Esophagus squamous epithelium (tissue), 5 donors: ENCODE results near the gene P4HA3. TPM values are rescaled to one million over a fixed set of nuclear protein-coding genes. Genes with fewer than 3 reads are reported as not detected.

Source experiments
- DNase-seq: peaks from one replicate; lab custom pipeline; 2025; lab: John Stamatoyannopoulos, UW
- H3K27ac ChIP-seq, 4 donors: fragments of 200-600 bp; sonication (generic); one replicate each; pipeline ENCODE4 v1.5.1; 2016 to 2019; ENCODE audit warnings: mild to moderate bottlenecking in 1 of 4
- H3K27me3 ChIP-seq, 4 donors: fragments of 200-600 bp; sonication (generic); 1 replicate in 3 of 4; 2 replicates in 1 of 4; pipeline versions ENCODE4 v1.5.1 to v1.6.0; 2017 to 2021; ENCODE audit warnings: antibody characterized with exemption in 1 of 4
- H3K36me3 ChIP-seq, 3 donors: fragments of 200-600 bp; sonication (generic); one replicate each; pipeline ENCODE4 v1.5.1; 2016 to 2019
- H3K4me1 ChIP-seq, 3 donors: fragments of 200-600 bp; sonication (generic); one replicate each; pipeline ENCODE4 v1.5.1; 2017 to 2019
- H3K4me3 ChIP-seq, 4 donors: fragments of 200-600 bp; sonication (generic); 1 replicate in 3 of 4; 2 replicates in 1 of 4; pipeline ENCODE4 v1.5.1; 2016 to 2019; ENCODE audit warnings: mild to moderate bottlenecking in 2 of 4, moderate library complexity in 1 of 4
- H3K9me3 ChIP-seq, 3 donors: fragments of 200-600 bp; sonication (generic); one replicate each; pipeline ENCODE4 v1.5.1; 2016 to 2019
- POLR2A ChIP-seq, 4 donors: fragments of 450-650 bp; IDR thresholded peaks; one replicate each; pipeline ENCODE4 v1.6.1; 2017; ENCODE audit warnings: antibody characterized with exemption in 4 of 4, mild to moderate bottlenecking in 4 of 4, moderate library complexity in 3 of 4
- WGBS, 2 donors: methylation state at CpG; one replicate each; pipeline ENCODE4 v1.1.5; 2018; 5-methylcytosine and 5-hydroxymethylcytosine counted together
- intact Hi-C: fragments of 100-400 bp; cut with DNase I; formaldehyde crosslinking; loops from one replicate; pipeline ENCODE4 v1.15.0; 2022
- total RNA-seq, 4 donors: library from RNA; depleted of rRNA; stranded (reverse); fragments of >200 nt; gene quantifications; one replicate each; pipeline ENCODE4 v1.1.0, GENCODE V29; 2016
- TF ChIP-seq, protein P1 (sequence below), 6 experiments: fragments of 450-650 bp in 4 of 6; fragments of 200-600 bp in 2 of 6; sonication (generic) in 2 of 6; IDR thresholded peaks; one replicate each; pipeline ENCODE4 v1.5.1; 2016 to 2019; ENCODE audit warnings: antibody characterized with exemption in 6 of 6, mild to moderate bottlenecking in 4 of 6, moderate library complexity in 4 of 6
- donor health status: DM: yes; HTN: yes; CAD: no.

The P4HA3 gene
- total RNA-seq = under 1 TPM in 1 of 4 donors, not detected in 3; 0.19 TPM

DNA sequence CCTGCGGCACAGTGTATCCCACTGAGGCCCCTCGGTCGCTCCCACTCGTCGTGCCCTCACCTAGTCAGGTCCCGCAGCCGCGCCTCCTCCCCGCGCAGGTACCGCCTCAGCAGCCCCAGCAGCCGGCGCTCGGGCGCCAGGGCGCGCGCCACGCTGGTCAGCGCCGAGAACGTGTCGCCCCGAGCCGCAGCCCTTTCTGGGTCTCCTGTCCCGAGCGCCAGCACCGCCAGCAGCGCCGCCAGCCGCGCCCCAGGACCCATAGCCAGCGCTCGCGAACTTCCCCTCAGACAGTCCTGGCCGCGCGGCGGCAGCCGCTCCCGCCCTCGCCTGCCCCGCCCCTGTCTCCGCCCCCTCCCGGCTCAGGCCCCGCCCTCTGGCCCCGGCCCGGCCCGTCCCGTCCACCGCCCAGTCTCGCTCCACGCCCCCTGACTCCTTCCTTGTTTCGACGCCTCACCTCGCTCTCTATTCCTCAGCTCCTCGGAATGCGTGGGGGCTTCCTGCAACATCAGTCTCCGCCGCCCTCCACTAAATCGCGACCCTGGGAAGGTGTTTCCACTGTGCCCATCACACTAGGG is at the start of gene P4HA3:
P4HA3 (minus strand) TSS at position 289 of the 575 bp plus-strand sequence; CDS start at position 260, 29 bp downstream.
- 0 to 6% methylated on average over 2 to 16 of the region's 62 CpGs for WGBS, 2 donors
- Histone ChIP-seq H3K36me3 (no peaks in the 10 kb centered on the region), H3K27ac (no peak within 1 kb of the TSS), H3K4me3 (peak within 1 kb of the TSS; percentile 9 to 74 (median 41)), H3K9me3 (peaks cover 0 to 8% (median 0%) of the 10 kb centered on the region in 3 donors), H3K4me1 (peaks cover 0 to 13% (median 0%) of the 10 kb centered on the region in 3 donors), H3K27me3 (peaks cover 0 to 47% (median 0%) of the 10 kb centered on the region in 4 donors)
- intact Hi-C loops = no loop called here
- DNase-seq = no peak
- no peak for TF ChIP-seq POLR2A (IDR thresholded peaks at IDR 0.05)
- TF ChIP-seq, protein P1, sequence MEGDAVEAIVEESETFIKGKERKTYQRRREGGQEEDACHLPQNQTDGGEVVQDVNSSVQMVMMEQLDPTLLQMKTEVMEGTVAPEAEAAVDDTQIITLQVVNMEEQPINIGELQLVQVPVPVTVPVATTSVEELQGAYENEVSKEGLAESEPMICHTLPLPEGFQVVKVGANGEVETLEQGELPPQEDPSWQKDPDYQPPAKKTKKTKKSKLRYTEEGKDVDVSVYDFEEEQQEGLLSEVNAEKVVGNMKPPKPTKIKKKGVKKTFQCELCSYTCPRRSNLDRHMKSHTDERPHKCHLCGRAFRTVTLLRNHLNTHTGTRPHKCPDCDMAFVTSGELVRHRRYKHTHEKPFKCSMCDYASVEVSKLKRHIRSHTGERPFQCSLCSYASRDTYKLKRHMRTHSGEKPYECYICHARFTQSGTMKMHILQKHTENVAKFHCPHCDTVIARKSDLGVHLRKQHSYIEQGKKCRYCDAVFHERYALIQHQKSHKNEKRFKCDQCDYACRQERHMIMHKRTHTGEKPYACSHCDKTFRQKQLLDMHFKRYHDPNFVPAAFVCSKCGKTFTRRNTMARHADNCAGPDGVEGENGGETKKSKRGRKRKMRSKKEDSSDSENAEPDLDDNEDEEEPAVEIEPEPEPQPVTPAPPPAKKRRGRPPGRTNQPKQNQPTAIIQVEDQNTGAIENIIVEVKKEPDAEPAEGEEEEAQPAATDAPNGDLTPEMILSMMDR (IDR thresholded peaks at IDR 0.05) = no peak

DNA sequence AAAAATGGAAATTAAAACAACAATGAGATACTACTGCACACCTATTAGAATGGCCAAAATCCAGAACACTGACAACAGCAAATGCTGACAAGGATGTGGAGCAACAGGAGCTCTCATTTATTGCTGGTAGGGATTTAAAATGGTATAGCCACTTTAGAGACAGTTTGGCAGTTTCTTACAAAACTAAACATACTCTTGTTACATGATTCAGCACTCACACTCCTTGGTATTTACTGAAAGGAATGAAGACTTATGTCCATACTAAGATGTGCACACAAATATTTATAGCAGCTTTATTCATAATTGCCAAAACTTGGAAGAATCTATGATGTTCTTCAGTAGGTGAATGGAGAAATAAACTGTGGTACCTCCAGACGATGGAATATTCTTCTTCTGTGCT is 46.0 kb upstream of the P4HA3 start:
- DNase-seq = no peak
- WGBS, 2 donors = 73 to 93% methylated on average over 1 of the region's 1 CpG
- no peaks in the 10 kb centered on the region for H3K4me1 ChIP-seq
- peaks cover 0 to 11% (median 0%) of the 10 kb centered on the region in 3 donors for H3K9me3 ChIP-seq
- no peak overlapping the region for H3K4me3 ChIP-seq
- peaks cover 0 to 25% (median 0%) of the 10 kb centered on the region in 3 donors for H3K36me3 ChIP-seq
- TF ChIP-seq, protein P1 (IDR thresholded peaks at IDR 0.05) = no peak
- no peak for TF ChIP-seq POLR2A (IDR thresholded peaks at IDR 0.05)
- H3K27me3 ChIP-seq = no peaks in the 10 kb centered on the region
- intact Hi-C loops = no loop called here
- no peak overlapping the region for H3K27ac ChIP-seq

GRCh38 chr11:74355626-74356025 is 44.2 kb upstream of the P4HA3 start:
- Histone ChIP-seq H3K27me3 (no peaks in the 10 kb centered on the region), H3K4me3 (no peak overlapping the region), H3K4me1 (no peaks in the 10 kb centered on the region), H3K9me3 (peaks cover 0 to 6% (median 0%) of the 10 kb centered on the region in 3 donors), H3K27ac (no peak overlapping the region), H3K36me3 (peaks cover 0 to 8% (median 0%) of the 10 kb centered on the region in 3 donors)
- 80 to 91% methylated on average over 2 of the region's 2 CpGs for WGBS, 2 donors
- intact Hi-C loops = no loop called here
- no peak for DNase-seq
- TF ChIP-seq, protein P1 (IDR thresholded peaks at IDR 0.05) = no peak
- no peak for TF ChIP-seq POLR2A (IDR thresholded peaks at IDR 0.05)

DNA sequence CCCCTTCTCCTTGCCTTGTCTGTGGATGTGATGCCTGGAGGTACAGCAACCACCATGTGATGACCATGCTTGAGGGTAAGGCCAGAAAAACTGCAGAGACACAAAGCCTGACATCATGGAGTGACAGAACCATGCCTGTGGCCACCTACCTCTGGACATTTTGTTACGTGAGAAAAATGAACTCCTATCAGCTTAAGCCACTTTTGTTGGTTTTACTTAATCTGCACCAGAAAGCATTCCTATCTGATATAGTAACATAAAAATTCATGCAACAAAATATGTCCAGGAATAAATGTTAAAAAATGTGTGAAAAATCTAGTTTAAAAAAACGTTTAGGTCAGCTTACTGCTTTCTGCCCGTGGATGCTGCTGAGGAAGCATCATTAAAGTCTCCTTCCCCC is 42.6 kb upstream of the P4HA3 start:
- no peak for DNase-seq
- WGBS, 2 donors = 57 to 77% methylated on average over 3 of the region's 3 CpGs
- TF ChIP-seq, protein P1 (IDR thresholded peaks at IDR 0.05) = no peak
- TF ChIP-seq POLR2A (IDR thresholded peaks at IDR 0.05) = no peak
- H3K9me3 ChIP-seq = no peaks in the 10 kb centered on the region
- no peaks in the 10 kb centered on the region for H3K36me3 ChIP-seq
- intact Hi-C loops = no loop called here
- no peak overlapping the region for H3K4me3 ChIP-seq
- no peak overlapping the region for H3K27ac ChIP-seq
- H3K27me3 ChIP-seq = no peaks in the 10 kb centered on the region
- H3K4me1 ChIP-seq = no peaks in the 10 kb centered on the region

DNA sequence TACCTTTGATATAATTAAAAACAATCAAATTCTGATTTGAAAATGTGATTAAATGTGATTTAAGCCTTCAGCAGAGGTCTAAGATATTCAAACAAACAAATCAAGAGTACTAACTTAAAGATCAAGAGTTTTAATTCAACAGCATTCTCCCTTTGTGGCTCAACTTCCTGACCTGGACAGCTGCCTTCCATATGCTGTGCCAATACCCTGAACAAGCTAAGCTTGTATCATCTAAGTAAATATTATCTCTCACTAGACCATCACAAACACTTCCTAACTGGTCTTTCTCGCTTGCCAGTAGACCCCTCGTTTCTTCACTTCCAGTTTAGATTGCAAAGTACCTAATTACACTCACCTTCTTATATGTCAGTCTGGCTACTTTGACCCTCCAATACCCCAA is 35.9 kb upstream of the P4HA3 start:
- Histone ChIP-seq H3K27ac (no peak overlapping the region), H3K4me1 (no peaks in the 10 kb centered on the region), H3K4me3 (no peak overlapping the region), H3K36me3 (peaks cover 0 to 9% (median 0%) of the 10 kb centered on the region in 3 donors), H3K9me3 (no peaks in the 10 kb centered on the region), H3K27me3 (no peaks in the 10 kb centered on the region)
- no peak for TF ChIP-seq POLR2A (IDR thresholded peaks at IDR 0.05)
- TF ChIP-seq, protein P1 (IDR thresholded peaks at IDR 0.05) = no peak
- no peak for DNase-seq
- intact Hi-C loops = no loop called here
- 70 to 75% methylated on average over 2 of the region's 2 CpGs for WGBS, 2 donors
